ENCODE measurements around the gene BCAS1.

GRCh38 chr20:54011346-54011745 lies 59.0 kb downstream of the BCAS1 start:
- TF ChIP-seq POLR2A (IDR thresholded peaks at IDR 0.05; ENCODE audit: low read depth, low read length), result no peak
- TF ChIP-seq CTCF (IDR thresholded peaks at IDR 0.05; ENCODE audit: extremely low read depth in 1 of 2, insufficient read depth in 1 of 2, low read depth in 1 of 2, low read length in 2 of 2), result no peak
- TF ChIP-seq POLR2AphosphoS5 (IDR thresholded peaks at IDR 0.05; ENCODE audit: insufficient read depth, low read depth, low read length), result no peak
- TF ChIP-seq MYC (IDR thresholded peaks at IDR 0.05; ENCODE audit: low read depth, low read length), result no peak
- no peak for TF ChIP-seq EZH2 (IDR thresholded peaks at IDR 0.05; ENCODE audit: borderline replicate concordance, low read depth, low read length, severe bottlenecking)
